Mesenteric fat pad (tissue), 1 donor: Measurements from ENCODE around the gene ONECUT3. TPM values are rescaled to one million over a fixed set of nuclear protein-coding genes. Genes with fewer than 3 reads are reported as not detected.
"Not testable (repeated sequence)": the region's sequence is repeated elsewhere in the genome, so short reads cannot be mapped to it uniquely, and the experiment has no call there.

ENCODE experiments used
- DNase-seq: peaks from one replicate; pipeline ENCODE4 v3.0.0-alpha.2; 2020; ENCODE audit warnings: low spot score
- long read RNA-seq: library from polyadenylated mRNA; unstranded; transcript quantifications from one replicate; pipeline ENCODE4 v2.0.0, GENCODE V29; 2020
- total RNA-seq: library from RNA; stranded (reverse); fragmentation: NEBNext Ultra II Directional; extraction: Animal tissue kit (Norgen Biotek cat#: 25700); gene quantifications from one replicate; pipeline ENCODE4 v1.2.1, GENCODE V29; 2021
- donor health status: DM: yes; HTN: yes; CAD: no.

The ONECUT3 gene
- total RNA-seq = not detected
- long read RNA-seq = 0 reads

DNA sequence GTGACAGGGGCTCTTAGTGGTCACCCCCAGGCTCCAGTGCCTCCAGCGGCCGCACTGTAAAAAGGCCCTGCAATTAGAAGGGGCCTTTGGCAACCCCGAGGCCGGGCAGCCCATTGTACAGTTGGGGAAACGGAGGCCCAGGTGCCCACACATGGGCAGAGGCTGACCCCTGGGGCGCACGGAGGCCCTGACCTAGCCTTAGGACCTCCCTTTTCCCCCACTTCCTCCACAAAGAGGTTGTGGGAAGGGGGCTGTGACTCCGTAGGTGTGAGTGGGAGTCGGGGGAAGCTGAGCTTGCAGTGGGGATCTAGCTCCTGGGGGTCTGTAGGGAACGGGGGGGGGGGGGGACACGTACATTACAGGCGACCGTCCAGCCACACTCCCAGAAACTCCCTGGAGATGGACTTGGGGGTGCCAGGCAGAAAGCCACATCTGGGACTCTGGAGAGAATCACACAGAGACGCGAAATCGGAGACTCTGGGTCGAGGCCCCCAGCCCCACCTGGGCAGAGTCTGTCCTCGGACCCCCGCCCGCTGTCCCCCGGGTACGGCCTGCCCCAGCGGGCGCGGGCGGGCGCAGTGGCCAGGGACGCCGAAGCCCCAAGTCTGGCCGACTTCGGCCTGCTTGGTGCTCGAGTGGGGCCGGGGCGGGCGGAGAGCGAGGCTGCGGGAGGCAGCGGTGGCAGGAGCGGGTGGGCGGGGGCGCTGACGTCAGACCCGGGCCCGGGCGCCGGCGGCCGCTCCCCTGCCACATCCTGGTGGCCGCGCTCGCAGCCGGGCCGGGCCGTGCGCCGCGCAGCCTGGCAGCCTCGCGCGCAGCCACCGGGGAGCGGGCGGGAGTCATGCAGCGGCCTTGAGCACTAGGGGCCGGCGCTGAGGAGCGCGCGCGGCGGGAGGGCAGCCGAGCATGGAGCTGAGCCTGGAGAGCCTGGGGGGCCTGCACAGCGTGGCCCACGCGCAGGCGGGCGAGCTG lies at the start of gene ONECUT3:
ONECUT3 (plus strand) TSS at position 750 of the 972 bp plus-strand sequence; CDS start at position 907, 157 bp downstream.
- DNase-seq = no peak

- DNase-seq = no peak
These were observed 49.0 kb upstream of the ONECUT3 start for GRCh38 chr19:1704339-1704738.

GRCh38 chr19:1705367-1705766 lies 47.9 kb upstream of the ONECUT3 start:
- DNase-seq = no peak

DNA sequence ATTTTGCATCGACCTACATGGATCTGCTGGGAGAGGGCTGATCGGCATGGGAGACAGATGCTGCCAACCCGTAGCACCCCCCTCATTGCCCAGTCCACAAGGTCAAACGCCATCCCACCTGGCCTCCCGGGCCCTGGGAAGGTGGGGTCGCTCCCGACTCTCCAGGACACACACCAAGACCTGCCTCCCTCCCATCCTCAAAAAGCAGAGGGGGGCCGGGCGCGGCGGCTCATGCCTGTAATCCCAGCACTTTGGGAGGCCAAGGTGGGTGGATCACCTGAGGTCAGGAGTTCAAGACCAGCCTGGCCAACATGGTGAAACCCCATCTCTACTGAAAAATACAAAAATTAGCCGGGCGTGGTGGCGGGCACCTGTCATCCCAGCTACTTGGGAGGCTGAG lies 46.7 kb upstream of the ONECUT3 start:
- not testable (repeated sequence) for DNase-seq

GRCh38 chr19:1707240-1707639 lies 46.1 kb upstream of the ONECUT3 start:
- no peak for DNase-seq

DNA sequence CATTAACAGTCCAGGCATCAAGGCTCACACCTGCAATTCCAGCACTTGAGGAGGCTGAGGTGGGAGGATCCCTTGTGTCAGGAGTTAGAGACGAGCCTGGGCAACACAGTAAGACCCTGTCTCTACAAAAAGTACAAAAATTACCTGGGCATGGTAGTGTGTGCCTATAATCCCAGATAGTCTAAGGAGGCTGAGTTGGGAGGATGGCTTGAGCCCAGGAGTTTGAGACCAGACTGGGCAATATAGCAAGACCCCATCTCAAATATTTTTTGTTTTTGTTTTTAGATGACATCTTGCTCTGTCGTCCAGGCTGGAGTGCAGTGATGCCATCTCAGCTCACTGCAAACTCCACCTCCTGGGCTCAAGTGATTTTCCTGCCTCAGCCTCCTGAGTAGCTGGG lies 40.1 kb upstream of the ONECUT3 start:
- DNase-seq = no peak

DNA sequence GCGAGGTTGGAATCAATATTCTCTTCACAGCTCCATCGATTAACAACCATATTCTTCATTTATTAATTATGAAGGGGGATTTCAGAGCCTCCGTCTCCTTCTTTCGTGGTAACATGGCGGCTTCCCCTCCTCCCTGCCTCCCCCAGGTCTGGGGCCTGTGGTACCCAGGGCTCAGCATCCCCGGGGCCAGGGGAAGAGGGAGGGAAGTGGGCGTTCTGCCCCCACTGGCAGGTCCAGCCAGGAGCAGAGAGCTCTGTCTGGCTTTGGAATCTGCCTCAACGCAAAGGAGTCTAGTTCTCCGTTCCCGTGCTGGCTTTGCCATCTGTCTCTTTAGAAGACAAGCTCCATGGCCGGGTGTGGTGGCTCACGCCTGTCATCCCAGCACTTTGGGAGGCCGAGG lies 37.8 kb upstream of the ONECUT3 start:
- no peak for DNase-seq

GRCh38 chr19:1717200-1717969 lies 35.9 kb upstream of the ONECUT3 start:
- DNase-seq = no peak

- DNase-seq = no peak
These were observed 35.4 kb upstream of the ONECUT3 start for GRCh38 chr19:1717970-1718264.

DNA sequence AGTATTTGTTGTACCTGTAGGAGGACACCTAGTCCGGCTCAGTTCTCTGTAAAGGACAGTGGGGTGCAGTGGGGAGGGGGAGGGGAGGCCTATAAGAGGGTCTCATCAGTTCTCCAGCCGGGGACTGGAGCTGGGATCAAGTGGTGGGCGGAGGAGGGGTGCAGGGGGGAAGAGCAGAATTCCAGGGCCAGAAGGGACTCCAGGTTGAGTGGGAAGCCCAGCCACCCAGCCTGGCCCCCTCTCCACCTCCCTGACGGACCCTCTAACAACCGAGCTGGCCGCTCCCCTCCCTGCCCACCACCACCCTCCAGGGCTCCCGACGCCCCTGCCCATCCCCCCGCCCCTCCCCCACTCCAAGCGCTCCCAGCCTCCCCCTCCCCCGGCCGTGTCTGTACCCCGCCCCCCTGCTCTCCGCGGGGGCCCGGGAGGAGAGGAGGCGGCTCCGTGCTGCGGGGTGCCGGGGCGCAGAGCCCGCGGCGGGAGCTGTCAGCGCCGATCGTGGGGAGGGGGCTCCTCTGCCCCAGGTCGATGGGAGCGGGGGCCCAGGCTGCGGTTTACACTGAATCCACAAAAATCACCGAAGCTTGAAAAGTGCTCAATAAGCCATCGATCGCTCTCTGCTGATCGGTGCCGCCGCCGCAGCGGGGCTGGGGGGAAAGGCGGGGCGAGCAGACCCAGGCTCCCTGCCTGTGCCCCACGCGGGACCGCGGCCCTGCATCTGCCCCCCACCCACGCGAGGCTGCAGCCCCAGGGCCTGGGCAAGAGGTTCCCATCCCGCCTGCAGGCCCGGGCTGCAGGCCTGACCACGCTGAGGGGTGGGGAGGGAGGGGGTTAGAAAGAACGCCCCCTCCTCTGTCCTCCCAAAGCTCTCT lies 34.6 kb upstream of the ONECUT3 start:
- DNase-seq = no peak

DNA sequence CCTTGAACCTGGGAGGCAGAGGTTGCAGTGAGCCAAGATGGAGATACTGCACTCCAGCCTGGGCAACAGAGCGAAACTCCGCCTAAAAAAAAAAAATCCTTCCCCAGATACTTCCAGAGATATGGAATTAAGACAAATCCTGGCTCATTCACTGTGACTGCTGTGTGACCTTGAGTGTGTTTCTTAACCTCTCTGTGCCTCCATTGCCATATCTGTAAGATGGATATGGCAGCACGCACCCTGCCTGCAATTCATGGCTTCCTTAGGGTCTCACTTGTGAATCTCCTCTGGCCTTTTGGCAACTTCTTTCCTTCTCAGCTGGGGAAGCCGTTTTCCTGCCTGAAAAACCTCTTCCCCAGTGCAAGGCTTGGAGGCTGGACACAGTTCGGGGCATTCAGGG lies 33.8 kb upstream of the ONECUT3 start:
- no peak for DNase-seq

DNA sequence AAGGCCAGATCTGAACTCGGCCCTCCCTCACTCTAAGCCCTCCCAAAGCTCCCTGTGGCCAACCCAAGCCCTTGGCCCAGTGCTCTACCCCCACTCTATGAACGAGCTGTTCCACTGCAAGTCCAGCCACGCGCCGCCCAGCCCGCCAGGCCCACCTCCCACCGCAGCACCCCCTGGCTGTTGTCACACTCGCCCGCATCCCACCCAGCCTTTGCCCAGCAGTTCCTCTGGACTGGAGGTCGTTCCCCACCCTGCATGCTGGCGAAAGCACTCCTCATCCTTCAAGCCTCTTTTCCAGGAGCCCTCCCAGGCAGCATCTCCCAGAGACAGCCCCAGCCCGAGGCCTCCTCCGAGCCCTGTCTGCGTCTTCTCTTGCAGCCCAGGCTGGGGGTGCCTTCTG lies 33.1 kb upstream of the ONECUT3 start:
- no peak for DNase-seq

- no peak for DNase-seq
These were observed 27.9 kb upstream of the ONECUT3 start for GRCh38 chr19:1725100-1726064.

DNA sequence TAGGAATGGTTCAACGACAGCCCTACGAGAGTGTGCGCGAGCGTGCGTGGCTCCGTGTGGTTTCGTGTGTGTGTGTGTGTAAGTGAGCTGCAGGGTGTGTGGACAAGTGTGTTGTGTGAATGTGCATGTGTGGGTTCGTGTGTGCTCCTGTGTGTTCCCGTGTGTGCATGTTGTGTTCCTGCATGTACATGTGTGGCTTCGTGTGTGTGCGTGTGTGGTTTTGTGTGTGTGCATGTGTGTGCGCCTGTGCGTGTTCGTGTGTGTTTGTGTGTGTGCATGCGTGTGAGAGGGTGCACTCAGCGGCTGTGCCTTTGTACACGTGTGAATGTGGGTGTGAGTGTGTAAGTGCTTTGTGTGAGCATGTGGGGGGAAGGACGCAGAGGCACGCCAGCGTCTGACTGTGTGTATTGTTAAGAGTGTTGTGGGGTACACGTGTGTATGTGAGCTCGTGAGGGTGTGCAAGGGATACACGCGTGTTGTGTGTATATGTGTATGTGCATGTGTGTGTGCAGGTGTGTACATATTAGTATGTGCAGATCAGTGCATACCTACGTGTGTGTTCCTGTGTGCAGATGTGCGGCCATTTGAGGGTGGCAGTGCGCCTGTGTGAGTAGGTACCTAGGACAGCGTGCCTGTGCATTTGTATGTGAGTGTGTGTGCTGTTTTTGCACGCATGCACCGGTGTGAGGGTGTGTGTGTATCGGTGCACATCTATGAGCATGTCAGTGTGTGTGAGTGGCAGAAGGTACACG lies 24.3 kb upstream of the ONECUT3 start:
- no peak for DNase-seq

DNA sequence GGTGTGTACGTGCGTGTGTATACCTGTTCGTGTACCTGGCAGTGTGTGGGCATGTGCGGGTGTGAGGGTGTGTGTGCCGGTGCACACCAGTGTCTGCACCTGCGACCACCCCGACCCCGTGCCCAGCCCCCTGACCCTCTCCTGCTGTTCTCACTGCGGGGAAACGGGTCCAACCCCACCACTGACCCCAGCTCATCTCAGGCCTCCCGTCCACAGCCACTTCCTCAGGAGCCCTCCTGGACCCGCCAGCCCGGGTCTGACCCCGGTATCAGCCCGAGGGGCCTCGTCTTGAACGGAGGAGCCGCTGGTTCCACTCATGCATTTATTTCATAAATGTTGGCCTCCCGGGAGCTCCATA lies 23.8 kb upstream of the ONECUT3 start:
- no peak for DNase-seq

- DNase-seq = no peak
These were observed 23.1 kb upstream of the ONECUT3 start for GRCh38 chr19:1730157-1730556.

DNA sequence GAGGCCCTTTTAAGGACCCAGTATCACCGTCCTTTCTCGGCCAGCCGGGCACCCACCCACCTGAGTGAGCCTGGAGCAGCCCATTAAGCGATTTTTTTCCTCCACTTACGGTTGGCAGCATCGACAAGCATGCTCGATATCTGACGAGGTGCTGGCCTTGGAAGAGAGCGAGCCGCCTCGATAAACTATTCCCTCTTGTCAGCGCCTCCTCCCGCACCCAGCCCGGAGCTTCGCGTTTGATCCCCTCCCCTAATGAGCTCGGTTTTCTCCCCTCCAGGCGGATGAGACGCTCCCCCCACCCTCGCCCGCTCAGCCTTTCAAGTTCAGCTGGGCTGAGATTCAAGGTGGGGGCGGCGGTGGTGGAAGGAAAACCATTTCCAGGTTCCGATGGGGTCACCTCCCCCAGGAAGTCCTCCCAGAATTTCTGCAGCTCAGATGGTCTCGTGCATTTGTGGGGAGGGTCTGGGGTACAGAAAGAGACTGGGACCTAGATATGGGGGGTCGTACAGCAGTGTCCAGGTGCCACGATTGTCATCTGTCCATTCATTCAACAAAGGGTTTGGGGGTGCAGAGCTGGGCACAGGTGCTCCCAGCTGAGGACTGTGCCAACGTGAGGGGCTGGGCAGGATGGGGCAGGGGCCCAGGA lies 18.9 kb upstream of the ONECUT3 start:
- DNase-seq = no peak

GRCh38 chr19:1736280-1736679 lies 17.0 kb upstream of the ONECUT3 start:
- DNase-seq = no peak

DNA sequence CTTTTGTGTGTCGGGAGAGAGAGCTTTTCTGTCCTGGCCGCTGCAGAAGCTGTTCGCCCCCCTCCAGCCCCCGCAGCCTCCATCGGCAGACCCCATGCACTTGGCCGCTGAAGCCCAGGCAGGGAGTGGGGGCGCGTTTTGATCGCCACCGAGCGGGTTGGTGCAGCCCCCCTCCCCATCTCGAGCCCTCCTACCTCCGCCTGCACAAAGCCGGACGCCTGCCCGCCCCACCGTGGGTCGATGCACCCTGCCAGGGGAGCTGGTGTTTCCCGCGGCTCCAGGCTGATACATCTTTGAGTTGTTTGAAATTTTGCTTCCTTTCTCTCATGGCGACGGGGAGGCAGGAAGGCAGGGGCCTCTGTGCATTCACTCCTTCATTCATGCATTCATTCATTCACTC lies 16.4 kb upstream of the ONECUT3 start:
- DNase-seq = no peak
